ENCODE measurements around the gene PPTC7.

DNA sequence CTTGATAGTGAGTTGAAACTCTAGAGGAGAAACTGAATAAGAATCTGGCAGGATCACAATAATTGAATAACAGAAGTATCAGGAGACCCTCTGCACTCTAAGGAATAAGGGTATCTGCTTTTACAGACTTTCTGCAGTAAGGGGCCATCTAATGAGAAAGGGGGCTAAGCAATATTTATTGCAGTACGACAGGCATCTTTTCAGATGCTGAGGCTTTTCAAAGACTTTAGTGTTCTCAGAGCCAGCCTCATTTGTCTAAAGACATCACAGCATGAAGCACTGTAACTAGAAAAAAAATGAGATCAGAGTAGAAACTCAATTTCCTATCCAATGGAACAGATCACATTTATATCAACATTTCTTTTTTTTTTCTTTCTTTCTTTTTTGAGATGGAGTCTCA lies 22.2 kb downstream of the PPTC7 start:
- TF ChIP-seq POLR2A (IDR thresholded peaks at IDR 0.05; ENCODE audit: low read length) (no peak), GATA1 (IDR thresholded peaks at IDR 0.05; ENCODE audit: low read depth, low read length) (no peak)
